H54 (cell line): Measurements from ENCODE around the gene COMMD1.
"Not testable (repeated sequence)": the region's sequence is repeated elsewhere in the genome, so short reads cannot be mapped to it uniquely, and the experiment has no call there.

ENCODE experiments used
- DNase-seq: peaks from one replicate; pipeline ENCODE4 v3.0.0; 2011; ENCODE audit warnings: low spot score, mixed read lengths; ENCODE audit not compliant: insufficient read length
- FAIRE-seq: peaks from 3 replicates; lab custom pipeline; 2011; peaks lifted over from hg19 to GRCh38; lab: Jason Lieb, UNC
- POLR2A ChIP-seq: IDR thresholded peaks from 2 replicates; pipeline ENCODE4 v1.6.1; 2011; ENCODE audit warnings: low read depth, mild to moderate bottlenecking, low read length

COMMD1 gene

DNA sequence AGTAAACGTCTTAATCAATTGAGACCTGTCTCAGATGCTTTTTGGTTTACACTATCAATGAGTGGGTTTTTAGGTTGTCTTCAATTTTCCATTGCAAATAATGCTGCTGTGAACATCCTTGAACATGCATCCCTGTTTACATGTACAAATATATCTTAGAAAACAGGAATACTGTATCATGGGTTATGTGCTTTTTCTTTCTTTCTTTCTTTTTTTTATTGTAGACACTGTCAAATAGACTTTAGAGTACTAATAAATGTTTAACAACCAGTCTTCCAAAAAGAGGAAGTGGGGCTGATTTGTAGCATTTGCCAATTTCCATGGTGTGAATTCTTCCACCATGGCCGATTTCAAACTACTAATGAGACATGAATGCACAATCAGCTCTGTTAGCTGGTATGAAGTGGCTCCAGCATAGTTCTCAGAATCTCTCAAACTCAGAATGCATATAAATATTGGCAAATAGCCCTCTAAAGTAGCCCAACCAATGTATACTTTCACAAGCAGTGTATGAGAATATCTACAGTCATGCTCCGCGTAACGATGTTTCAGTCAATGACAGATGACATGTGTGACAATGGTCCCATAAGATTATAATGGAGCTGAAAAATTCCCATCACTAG lies 240.1 kb downstream of the COMMD1 start:
- DNase-seq, result no peak
- FAIRE-seq, result no peak
- no peak for TF ChIP-seq POLR2A

DNA sequence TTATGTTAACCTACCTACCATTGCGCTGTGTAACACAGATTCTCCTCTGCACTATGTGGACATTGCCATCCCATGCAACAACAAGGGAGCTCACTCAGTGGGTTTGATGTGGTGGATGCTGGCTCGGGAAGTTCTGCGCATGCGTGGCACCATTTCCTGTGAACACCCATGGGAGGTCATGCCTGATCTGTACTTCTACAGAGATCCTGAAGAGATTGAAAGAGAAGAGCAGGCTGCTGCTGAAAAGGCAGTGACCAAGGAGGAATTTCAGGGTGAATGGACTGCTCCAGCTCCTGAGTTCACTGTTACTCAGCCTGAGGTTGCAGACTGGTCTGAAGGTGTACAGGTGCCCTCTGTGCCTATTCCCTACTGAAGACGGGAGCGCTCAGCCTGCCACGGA lies 241.3 kb downstream of the COMMD1 start:
- not testable (repeated sequence) for DNase-seq, FAIRE-seq

DNA sequence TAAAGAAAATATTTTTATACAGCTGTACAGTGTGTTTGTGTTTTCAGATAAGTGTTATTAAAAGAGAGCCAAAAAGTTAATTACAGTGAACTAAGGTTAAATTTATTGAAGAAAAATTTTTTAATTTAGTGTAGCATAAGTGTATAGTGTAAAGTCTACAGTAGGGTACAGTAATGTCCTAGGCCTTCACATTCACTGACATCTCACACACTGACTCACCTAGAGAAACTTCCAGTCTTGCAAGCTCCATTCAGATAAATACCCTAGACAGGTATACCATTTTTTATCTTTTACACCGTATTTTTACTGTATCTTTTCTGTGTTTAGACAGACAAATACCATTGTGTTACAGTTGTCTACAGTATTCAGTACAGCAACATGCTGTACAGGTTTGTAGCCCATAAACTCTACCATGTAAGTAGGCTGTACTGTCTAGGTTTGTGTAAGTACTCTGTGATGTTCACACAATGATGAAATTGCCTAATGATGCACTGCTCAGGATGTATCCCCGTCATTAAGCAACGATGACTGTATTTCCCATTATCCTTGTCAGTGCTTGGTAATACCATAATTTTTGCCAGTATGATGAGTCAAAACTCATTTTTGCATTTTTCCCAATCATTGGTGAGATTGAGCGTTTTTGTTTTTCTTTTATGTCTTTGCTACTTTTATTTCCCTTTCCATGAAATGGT lies 242.3 kb downstream of the COMMD1 start:
- FAIRE-seq, result peak; percentile 86
- DNase-seq, result no peak
- no peak for TF ChIP-seq POLR2A

- peak; percentile 98 for FAIRE-seq
- TF ChIP-seq POLR2A, result no peak
- DNase-seq, result peak; percentile 45
Observed at GRCh38 chr2:62149708-62150107, 244.2 kb downstream of the COMMD1 start.

- no peak for TF ChIP-seq POLR2A
- DNase-seq, result no peak
- no peak for FAIRE-seq
Observed at GRCh38 chr2:62150597-62151305, 245.3 kb downstream of the COMMD1 start.

DNA sequence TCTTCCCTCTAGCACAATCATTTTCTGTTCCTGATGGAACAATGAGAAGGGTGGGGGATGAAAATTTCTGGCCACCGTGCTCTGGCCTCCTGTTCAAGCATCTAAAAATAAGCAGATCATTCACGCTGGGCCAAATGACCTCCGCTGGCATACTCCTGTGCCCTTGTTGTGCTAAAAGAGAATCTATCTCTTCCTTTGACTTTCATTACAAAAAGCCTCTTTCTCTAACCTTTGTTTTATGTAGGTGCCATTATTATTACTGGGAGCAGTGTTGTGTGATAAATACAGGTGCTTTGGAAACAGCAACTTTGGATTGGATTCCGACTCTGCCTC lies 245.8 kb downstream of the COMMD1 start:
- no peak for TF ChIP-seq POLR2A
- DNase-seq (no peak), FAIRE-seq (no peak)

GRCh38 chr2:62152000-62152399 lies 246.5 kb downstream of the COMMD1 start:
- DNase-seq (peak; percentile 38), FAIRE-seq (peak; percentile 91)
- TF ChIP-seq POLR2A, result no peak

DNA sequence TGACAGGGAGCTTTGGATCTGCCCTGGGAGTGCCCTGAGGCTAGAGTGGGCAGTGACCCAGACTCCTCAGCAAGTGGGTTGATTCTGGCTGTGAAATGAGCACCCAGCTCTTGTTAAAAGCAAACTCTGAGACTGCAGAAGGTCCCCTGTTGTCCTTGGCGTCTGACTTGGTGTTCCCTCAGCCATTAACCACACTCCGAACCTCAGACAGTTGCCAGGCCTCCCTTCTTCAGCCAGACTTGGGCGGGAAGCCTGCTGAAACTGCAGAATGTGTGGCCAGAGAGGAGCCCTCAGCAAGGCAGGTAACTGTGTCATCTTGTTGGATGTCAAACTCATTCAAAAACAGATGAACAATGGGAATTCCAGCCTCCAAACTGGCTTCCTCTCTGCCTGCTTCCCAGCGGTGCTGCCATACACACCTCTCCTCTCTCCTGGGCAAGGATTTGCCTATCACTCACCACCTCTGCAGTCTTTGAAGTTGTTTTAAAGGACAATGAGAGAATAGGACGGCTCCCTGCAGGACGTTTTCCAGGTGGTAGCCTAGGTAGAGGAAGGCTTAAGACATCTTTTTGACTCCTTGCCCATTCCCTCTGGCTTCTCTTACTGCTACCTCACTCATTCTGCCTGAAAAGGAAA lies 251.5 kb downstream of the COMMD1 start:
- no peak for FAIRE-seq
- DNase-seq, result no peak
- TF ChIP-seq POLR2A, result no peak

GRCh38 chr2:62158444-62159121 lies 253.1 kb downstream of the COMMD1 start:
- TF ChIP-seq POLR2A, result no peak
- DNase-seq (no peak), FAIRE-seq (no peak)

DNA sequence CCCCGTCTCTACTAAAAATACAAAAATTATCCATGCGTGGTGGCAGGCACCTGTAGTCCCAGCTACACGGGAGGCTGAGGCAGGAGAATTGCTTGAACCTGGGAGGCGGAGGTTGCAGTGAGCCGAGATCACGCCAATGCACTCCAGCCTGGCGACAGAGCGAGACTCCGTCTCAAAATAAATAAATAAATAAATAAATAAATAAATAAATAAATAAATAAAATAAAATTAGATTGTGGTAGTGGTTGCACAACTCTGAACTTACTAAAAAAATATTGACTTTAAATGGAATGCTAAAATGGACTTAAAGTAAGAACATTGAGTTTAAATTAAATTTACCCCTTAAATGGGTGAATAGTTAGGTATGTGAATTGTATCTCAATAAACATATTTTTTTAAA lies 255.2 kb downstream of the COMMD1 start:
- FAIRE-seq, DNase-seq: not testable (repeated sequence)

GRCh38 chr2:62163106-62163831 lies 257.8 kb downstream of the COMMD1 start:
- no peak for FAIRE-seq
- DNase-seq, result no peak
- no peak for TF ChIP-seq POLR2A

DNA sequence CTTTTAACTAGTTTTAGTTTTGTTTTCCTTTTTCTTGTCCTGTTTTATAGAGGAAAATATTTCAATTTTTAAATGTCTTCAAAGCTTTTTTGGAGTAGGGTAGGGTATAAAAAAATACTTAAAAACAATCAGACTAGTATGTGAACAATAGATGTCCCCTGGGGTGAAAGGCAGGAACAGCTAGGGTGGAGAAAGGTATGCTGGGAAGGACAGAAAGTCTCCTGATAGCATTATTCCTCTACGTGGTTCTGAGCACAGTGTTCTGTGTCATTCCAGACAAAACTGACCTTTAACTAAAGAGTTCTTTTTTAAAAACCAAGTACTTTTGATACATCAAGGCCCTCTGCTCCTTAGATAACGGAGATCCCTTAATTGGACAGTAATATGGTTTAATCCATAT lies 258.4 kb downstream of the COMMD1 start:
- DNase-seq (no peak), FAIRE-seq (no peak)
- TF ChIP-seq POLR2A, result no peak

DNA sequence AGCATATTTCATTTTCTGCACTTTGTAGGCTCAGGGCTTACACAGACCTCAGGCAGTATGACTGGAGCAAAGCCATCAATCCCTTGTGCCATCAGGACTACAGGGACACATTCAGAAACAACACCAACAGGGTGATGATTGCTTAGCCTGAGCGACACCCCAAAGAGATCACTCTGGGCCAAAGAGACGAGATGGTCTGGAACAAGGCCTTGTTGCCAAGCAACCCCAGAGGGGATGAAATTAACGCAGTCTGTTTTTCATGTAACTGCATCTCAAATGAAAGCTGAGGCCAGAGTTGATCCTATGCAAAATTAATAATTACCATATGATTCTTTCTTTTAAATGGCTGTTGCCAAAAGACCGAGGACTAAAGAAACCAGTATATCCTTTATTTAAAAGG lies 270.3 kb downstream of the COMMD1 start:
- DNase-seq, result no peak

DNA sequence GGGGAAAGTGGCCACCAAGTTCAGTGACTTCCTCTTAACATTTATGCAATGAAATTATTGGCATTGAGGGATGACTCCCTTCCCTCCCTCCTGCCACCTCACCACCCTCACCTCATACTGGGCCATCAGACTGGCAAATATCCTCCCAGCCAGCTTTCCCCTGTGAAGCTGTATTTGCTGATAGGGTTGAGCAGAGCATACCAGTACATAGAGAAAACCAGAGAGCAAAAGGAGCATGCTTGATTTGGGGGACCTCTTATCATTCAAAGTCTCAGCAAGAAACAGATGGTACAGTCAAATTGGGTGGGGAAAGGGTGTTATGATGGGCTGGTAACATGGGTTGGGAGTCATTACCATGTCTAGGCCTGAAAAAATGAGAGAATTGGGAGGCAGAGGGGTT lies 271.3 kb downstream of the COMMD1 start:
- FAIRE-seq, result no peak
- no peak for TF ChIP-seq POLR2A

More for the DNA sequence above, 270.3 kb downstream of the COMMD1 start:
- TF ChIP-seq POLR2A, result no peak
- FAIRE-seq, result no peak

More for the DNA sequence above, 271.3 kb downstream of the COMMD1 start:
- DNase-seq, result no peak
